NCI-H345 treated with DMSO at 0.1 percent for 48 hours (cell line): ENCODE measurements around the gene KIF6.
"Not testable (repeated sequence)": the region's sequence is repeated elsewhere in the genome, so short reads cannot be mapped to it uniquely, and the experiment has no call there.

Source experiments
- DNase-seq: peaks from one replicate; lab custom pipeline; 2025; ENCODE audit not compliant: unreplicated experiment; lab: John Stamatoyannopoulos, UW

KIF6 gene

DNA sequence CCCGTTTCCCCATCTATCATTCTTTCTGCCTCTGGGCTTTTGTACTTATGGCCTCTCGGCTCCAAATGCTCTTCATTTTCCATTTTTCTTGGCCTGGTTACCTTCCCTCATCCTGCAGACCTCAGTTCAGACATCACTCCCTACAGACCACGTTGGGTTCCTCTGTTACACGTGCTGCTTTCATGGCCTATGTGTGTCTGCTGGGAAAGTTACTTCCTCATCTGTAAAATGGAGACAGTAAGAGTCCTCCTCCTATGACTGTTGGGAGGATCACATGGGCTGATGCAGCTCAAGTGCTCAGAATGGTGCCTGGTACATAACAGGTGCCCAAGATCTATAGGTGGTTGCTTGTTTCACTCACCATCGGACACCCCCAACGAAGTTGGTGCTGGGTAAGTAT lies 424.5 kb downstream of the KIF6 start:
- no peak for DNase-seq

DNA sequence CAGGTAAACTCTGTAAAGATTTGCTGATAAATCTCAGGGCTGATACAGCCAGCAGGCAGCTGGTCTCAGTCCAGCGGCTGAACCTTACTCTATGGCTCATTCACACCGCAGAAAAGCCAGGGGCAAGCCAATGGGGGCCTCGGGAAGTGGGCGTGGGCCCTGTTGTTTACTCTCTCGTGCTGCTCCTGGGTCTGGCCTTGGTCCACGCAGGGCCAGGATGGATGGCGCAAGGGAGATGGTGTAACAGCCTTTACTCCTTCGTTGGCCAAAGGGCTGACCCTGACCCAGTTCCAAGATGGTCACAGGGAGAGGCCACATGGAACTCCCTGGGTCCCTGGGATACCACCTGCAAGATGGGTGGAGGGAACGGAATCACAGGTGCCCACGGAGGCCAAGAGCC lies 427.1 kb downstream of the KIF6 start:
- DNase-seq, result no peak

DNA sequence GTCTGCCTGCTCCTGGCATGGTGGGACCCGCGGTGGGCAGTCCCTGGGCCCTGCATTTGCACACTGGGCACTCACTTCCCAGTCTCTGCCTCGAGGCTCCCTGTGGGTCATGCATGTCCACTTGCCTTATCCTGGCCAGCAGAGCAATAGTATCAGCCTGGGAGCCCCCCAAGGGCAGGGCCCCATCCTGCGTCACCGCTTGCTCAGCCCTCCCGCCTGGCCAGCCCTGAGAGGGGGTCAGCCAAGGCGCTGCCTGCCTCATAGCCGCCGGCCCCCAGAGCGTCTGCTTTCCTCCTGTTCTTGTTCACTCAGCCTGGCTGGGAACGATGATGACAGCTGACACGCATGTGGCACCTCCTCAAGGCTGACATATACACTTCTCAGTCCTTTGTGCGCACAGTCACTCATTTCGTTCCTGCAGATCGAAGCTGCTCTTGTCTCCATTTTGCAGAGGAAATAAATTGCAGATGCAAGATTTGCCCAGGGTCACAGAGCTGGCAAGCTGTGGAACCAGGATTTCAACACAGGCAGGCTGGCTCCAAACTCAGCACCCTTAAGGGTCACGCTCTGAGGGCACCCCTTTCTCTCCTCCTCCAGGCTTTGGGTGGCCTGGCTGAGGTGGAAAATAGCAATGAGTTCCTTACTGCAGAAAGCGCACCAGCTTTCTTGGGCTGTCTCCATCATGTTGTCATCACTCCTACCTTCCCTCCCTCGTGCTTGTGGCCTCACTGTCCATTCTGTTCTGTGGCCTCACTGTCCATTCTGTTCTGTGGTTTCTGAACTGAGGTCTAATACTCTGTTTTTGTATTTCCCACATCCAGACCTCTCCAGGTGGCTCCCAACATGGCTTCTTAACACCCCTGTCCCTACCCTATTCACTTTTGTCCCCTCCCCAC lies 428.2 kb downstream of the KIF6 start:
- no peak for DNase-seq

DNA sequence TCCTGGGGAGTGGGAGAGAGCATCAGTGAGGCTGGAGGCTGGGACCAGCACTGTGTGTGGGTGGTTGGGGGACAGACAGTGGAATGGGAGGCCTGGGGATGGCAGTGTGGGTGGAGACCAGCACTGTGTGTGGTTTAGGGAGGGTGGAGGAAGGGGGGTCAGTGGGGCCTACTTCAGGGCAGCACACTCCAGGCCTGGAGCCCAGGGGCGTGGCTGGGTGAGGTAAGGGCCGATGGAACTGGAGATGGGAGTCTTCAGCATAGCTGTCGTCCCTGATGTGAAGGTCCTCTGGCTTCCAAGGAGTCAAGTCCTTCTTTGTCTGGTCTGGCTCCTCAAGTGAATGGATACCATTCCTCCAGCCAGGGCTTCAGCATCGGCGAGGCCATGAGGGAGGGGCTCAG lies 429.6 kb downstream of the KIF6 start:
- DNase-seq, result no peak

DNA sequence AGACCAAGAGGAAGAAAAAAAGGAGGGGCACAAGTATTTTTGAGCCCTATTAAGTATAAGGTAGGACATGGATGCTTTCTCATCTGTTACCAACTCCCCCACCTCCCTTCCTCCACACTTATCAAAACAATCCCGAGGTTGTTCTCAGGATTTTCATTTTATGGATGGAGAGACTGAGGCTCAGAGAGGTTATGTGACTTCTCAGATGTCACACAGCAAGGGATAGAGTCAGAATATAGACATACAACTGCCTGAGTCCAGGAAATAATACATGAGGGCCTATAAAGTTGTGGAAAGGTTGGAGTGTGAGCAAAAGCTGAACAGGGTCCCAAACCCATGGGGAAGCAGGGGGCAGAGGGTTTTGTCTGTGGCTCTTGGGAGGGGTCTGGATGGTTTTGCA lies 430.3 kb downstream of the KIF6 start:
- DNase-seq, result no peak

DNA sequence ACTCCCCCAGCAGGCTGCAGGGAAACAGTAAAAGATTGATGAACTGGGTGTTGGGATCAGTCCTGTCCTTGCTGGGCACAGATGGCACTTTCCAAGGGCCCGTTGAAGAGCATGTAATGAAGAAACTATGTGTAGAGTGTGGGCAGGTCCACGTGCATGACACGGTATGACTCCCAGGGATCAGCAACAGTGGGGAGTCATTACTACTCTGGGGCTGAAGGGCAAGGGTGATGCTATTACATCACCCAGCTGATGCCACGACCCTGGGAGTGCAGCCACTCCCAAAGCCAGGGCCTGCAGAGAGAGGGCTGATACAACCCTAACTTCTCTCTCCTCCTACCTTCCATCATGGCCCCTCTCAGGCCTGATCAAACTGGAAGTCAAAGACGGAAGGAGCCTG lies 431.1 kb downstream of the KIF6 start:
- DNase-seq, result no peak

DNA sequence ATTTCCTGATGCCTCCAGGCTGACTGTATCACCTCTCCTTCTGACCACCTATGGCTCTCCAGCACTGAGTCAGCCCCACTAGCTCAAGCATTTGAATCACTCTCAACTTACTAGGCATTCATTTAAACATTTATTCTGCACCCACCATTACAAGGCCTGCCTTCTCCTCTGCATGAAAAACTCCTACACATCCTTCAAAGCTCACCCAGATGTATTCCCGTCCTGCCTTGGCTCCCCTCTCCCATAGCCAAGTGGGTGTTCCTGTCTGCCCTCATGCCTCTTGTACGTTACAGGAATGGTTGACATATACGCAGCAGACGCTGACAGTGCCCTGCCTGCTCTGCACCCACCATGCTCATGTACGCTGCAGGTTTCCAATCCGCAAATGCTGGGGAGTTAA lies 432.6 kb downstream of the KIF6 start:
- no peak for DNase-seq

DNA sequence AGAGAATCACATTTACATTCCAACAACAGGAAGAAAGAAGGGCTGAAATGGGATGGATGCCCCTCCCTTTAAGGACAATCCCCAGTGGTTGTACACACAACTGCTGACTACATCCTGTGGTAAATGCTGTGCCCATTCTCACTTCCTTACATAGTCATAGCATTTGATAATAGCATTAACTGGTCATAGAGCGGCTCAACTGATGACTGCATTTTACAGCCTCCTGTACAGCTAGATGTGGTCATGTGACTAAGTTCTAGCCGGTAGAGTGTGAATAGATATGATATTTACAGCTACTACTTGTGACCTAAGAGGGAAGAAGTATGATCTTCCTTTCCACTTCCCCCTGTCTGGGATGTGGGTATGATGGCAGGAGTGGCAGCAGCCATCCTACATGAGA lies 435.7 kb downstream of the KIF6 start:
- DNase-seq, result no peak

DNA sequence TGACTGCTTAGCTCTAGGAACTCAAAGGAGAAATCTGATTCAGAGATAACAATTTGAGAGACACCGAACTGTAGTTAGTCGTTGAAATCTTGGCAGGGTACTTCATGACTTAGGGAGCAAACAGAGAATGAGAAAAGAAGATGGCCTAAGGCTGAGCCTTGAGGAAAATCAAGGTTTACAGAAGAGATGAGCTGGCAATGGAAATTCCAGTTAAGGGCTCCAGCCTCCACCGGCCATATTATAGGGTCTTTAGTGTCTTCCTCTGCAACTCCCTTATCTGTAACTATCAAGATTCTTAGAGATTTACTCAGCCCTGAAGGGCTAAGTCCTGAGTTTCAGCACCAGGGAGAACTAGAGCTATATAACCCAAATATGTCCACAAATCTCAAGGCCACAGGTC lies 437.6 kb downstream of the KIF6 start:
- no peak for DNase-seq

DNA sequence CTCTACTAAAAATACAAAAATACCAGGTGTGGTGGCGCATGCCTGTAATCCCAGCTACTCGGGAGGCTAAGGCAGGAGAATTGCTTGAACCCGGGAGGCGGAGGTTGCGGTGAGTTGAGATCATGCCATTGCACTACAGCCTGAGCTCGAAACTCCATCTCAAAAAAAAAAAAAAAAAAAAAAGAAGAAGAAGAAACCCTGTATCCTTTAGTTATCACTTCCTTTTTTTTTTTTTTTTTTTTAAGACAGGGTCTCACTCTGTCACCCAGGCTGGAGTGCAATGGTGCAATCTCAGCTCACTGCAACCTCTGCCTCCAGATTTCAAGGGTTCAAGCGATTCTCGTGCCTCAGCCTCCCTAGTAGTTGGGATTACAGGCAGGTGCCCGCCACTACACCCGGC lies 438.6 kb downstream of the KIF6 start:
- not testable (repeated sequence) for DNase-seq

DNA sequence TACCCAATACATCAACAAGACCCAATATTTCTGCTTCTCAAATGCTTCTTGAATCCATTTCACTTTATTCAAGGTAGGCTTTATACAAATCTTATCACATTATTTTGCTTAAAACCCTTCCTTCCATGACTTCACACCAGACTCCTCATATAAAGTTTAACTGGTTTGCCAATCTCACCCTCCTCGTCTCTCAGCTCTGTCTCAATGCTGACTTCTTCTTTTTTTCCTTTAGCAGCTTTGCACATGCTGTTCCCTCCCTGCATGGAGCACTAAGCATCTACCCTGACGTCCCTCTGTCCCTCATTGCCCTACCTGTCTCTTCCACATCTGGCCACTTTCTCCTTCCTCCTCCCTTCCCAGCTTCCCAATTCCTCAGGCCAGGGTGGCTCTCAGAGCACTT lies 442.4 kb downstream of the KIF6 start:
- DNase-seq, result no peak

DNA sequence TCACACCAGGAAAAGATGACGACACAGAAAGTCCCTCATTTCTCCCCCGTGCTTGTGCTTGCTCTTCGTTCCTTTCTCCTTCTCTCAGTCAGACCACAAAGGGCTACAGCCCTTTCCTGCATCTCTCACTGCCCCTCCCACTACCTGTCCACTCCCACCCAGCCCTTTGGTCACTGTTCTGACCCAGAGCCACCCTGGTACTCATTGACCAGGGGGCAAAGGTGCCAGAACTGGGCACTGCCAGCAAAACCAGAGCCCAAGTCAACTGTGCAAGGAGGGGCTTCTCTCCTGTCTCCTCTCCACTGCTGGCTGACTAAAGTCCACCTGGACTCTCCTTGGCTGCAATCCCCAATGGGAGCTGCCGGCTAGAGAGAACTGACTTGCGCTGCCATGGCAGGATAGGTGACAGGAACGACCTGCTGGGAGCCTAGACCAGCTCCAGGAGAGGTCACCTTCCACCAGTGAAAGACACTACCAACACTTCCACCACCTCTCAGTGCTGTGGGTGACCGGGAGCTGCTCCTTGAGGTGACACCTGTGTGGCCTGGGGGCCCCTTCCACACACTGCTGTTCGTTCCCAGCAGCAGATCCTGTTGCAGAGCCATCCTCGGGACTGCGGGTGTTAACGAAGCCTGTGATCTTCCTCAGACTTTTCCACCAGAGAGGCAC lies 443.8 kb downstream of the KIF6 start:
- DNase-seq, result no peak

DNA sequence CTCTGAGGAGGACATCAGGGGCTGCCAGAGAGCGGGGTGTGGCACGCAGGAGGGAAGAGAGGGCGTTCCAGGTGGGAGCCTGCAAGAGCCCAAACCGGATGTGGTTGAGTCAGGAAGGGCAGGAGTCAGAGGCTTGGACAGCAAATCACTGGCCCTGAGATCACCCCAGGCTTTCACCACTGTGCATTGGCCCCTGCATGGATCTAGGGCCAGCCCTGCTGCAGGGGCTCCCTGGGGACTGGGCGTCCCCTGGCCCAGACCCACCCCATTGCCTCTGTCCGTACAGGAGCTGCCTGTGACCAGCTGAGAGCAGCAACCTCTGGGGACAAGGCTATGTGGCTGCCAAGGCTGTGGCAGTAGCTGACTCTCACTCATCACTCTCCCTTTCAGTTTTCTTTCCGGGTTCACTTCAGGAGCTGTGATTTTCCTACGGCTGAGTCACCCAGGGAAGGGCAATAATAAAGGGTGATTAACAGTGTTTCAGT lies 444.9 kb downstream of the KIF6 start:
- no peak for DNase-seq
